ENCODE data around the gene KCNE3. TPM values are rescaled to one million over a fixed set of nuclear protein-coding genes. Genes with fewer than 3 reads are reported as not detected.
A peak's percentile ranks its signal among the peaks of the same experiment; 100 is the strongest.

KCNE3 gene
- total RNA-seq, 1 experiment from 2014 or later: 0.73 TPM

DNA sequence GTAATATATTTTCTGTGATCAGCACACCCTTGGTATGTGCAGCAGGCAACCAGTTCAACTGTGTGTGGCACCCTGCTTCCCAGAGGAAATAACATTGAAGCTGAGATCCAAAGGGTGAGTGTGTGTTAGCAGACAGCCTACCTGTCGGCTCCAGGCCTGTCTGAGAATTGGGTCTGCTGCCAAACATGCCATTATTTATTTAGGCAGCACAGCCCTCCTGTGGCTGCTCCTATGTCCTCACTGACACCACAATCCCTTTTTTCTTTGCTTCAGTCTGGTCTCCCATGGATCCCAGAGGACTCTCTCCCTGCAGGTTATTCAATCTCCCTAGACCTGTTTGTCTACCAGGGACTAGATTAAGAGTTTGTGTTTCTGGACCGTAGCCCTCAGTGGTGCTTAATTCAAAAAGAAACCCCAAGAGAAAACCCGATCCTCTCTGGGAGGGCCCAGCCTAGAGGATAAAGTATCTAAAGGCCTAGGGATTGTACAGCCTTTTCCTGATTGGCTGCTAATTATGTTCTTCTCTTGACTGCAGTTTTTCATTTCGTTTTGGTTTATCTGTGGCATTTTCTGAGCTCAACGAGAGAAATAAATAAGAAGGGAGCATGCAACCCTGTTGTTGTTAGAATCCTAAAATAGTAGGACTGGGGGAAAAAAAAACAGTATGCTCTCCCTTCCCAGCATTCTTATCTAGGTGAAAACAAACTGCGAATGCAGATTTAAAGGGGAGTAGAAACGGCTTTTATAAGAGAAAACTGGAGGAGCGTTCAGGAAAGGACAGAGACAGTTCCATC is 24.1 kb downstream of the KCNE3 start:
- Histone ChIP-seq H3K79me2 (ENCODE audit: low read length) (no peaks in the 10 kb centered on the region), H3K27me3 (ENCODE audit: low read length) (no peaks in the 10 kb centered on the region), H3K36me3 (ENCODE audit: low read depth, low read length) (no peaks in the 10 kb centered on the region), H3K4me1 (ENCODE audit: insufficient read depth, low read length) (peaks cover 18% of the 10 kb centered on the region), H2AFZ (ENCODE audit: low read length) (peak overlapping the region; percentile 58), H3K4me3 (ENCODE audit: low read length) (no peak overlapping the region), H4K20me1 (ENCODE audit: low read length) (no peaks in the 10 kb centered on the region), H3K27ac (ENCODE audit: low read length) (peak overlapping the region; percentile 77), H3K4me2 (ENCODE audit: low read length) (peak overlapping the region; percentile 63), H3F3A (ENCODE audit: low read length, unreplicated experiment) (peaks cover 3% of the 10 kb centered on the region), H3K9me2 (replicated peaks; ENCODE audit: low read length) (no peaks in the 10 kb centered on the region), H3K9me3 (ENCODE audit: low read length) (no peaks in the 10 kb centered on the region), H3K9ac (ENCODE audit: low read length) (peak overlapping the region; percentile 34; the same call in 1 of the 2 replicates)
- intact Hi-C loops (cut with micrococcal nuclease): loop anchor here (1.0 to 10.0 kb wide), 7 partner anchors 24 to 478 kb away; no protein-coding TSS in a partner anchor
- BruUV-seq (replicated peaks): no TSS peak
- DNase-seq (peak; percentile 94), ATAC-seq (peak; percentile 81)
- CTCF ChIA-PET: interaction anchor here (0.5 to 2.2 kb wide), 5 partner anchors 45 to 188 kb away, joined by 3 to 10 read pairs (median 6); no protein-coding TSS in a partner anchor
- peak; percentile 87 for TF ChIP-seq CTCF (conservative IDR thresholded peaks at IDR 0.05; ENCODE audit: low read depth, low read length)
- no peak for TF ChIP-seq EZH2phosphoT487 (IDR thresholded peaks at IDR 0.05; ENCODE audit: borderline replicate concordance, low read length)
- POLR2A ChIA-PET (ENCODE audit: unreplicated experiment): no interaction called here

DNA sequence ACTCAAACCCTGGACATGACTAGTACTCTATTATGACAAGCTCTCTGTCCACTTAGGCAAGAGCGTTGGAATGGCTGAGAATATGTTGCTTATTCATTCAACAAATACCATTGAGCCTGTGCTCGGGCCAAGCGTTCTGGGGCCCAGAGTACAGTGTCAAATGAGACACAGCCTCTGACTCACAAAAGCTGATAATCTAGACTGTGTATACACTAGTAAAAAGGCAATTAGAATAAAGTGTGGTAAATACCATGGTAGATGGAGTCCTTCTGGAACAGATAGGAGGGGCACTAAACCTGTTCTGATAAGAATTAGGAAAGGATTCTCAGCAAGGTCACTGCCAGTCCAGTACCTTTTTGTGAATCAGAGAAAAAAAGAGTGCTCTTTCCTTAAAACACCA is 24.7 kb downstream of the KCNE3 start:
- Histone ChIP-seq H3K4me2 (ENCODE audit: low read length) (peak overlapping the region; percentile 63), H3K4me3 (ENCODE audit: low read length) (no peak overlapping the region), H3K79me2 (ENCODE audit: low read length) (no peaks in the 10 kb centered on the region), H3K9me3 (ENCODE audit: low read length) (no peaks in the 10 kb centered on the region), H4K20me1 (ENCODE audit: low read length) (no peaks in the 10 kb centered on the region), H3K9ac (ENCODE audit: low read length) (peak overlapping the region; percentile 34; the same call in 1 of the 2 replicates), H3K36me3 (ENCODE audit: low read depth, low read length) (no peaks in the 10 kb centered on the region), H3K4me1 (ENCODE audit: insufficient read depth, low read length) (peaks cover 18% of the 10 kb centered on the region), H3K27me3 (ENCODE audit: low read length) (no peaks in the 10 kb centered on the region), H3F3A (ENCODE audit: low read length, unreplicated experiment) (peaks cover 3% of the 10 kb centered on the region), H3K9me2 (replicated peaks; ENCODE audit: low read length) (no peaks in the 10 kb centered on the region), H2AFZ (ENCODE audit: low read length) (0 out of 2 replicates have a peak overlapping the region, but pooled peaks have one; percentile 28), H3K27ac (ENCODE audit: low read length) (peak overlapping the region; percentile 77)
- TF ChIP-seq EZH2 (IDR thresholded peaks at IDR 0.05; ENCODE audit: low read length, unreplicated experiment) (no peak), EZH2phosphoT487 (IDR thresholded peaks at IDR 0.05; ENCODE audit: borderline replicate concordance, low read length) (no peak), CTCF (conservative IDR thresholded peaks at IDR 0.05; ENCODE audit: low read depth, low read length) (no peak)
- no TSS peak for BruUV-seq (replicated peaks)
- intact Hi-C loops (cut with micrococcal nuclease): loop anchor here (1.0 to 10.0 kb wide), 7 partner anchors 24 to 478 kb away; no protein-coding TSS in a partner anchor
- ATAC-seq (peak; percentile 84), DNase-seq (peak; percentile 80)
- CTCF ChIA-PET: interaction anchor here (1.1 to 2.2 kb wide), 3 partner anchors 52 to 187 kb away, joined by 4 to 10 read pairs (median 8); no protein-coding TSS in a partner anchor
- POLR2A ChIA-PET (ENCODE audit: unreplicated experiment): no interaction called here

DNA sequence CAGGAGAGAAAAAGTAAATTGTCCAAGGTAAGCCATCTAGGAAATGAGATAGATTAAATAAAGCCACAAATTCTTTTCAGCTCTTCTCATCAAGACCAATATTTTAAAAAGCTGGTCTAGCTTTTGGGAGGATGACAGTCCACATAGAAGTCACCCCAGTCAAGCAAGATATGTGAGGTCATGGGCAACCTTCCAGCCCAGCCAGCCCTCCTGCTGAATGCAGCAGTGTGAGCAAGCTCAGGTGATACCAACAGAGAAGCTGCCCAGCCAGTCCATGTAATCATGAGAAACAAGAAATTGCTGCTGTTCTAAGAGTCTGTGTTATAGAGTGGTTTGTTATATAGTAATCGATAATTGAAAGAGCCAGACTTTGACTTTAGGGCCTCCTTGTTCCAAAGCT is 28.7 kb downstream of the KCNE3 start:
- POLR2A ChIA-PET (ENCODE audit: unreplicated experiment): interaction anchor here (0.5 kb wide), 1 partner anchor 40 kb away, joined by 3 read pairs; no protein-coding TSS in a partner anchor
- no peak overlapping the region for H3K4me2 ChIP-seq (ENCODE audit: low read length)
- TF ChIP-seq EZH2phosphoT487 (IDR thresholded peaks at IDR 0.05; ENCODE audit: borderline replicate concordance, low read length): no peak
- no peak for TF ChIP-seq CTCF (conservative IDR thresholded peaks at IDR 0.05; ENCODE audit: low read depth, low read length)
- no peak for TF ChIP-seq EZH2 (IDR thresholded peaks at IDR 0.05; ENCODE audit: low read length, unreplicated experiment)
- no peak overlapping the region for H3K4me3 ChIP-seq (ENCODE audit: low read length)
- peaks cover 17% of the 10 kb centered on the region for H3K4me1 ChIP-seq (ENCODE audit: insufficient read depth, low read length)
- no peaks in the 10 kb centered on the region for H3K9me2 ChIP-seq (replicated peaks; ENCODE audit: low read length)
- intact Hi-C loops (cut with micrococcal nuclease): no loop called here
- no peaks in the 10 kb centered on the region for H3K79me2 ChIP-seq (ENCODE audit: low read length)
- no peak overlapping the region for H3K9ac ChIP-seq (ENCODE audit: low read length)
- BruUV-seq (replicated peaks): no TSS peak
- H3K27ac ChIP-seq (ENCODE audit: low read length): no peak overlapping the region
- H3K36me3 ChIP-seq (ENCODE audit: low read depth, low read length): no peaks in the 10 kb centered on the region
- H3K9me3 ChIP-seq (ENCODE audit: low read length): no peaks in the 10 kb centered on the region
- CTCF ChIA-PET: no interaction called here
- no peaks in the 10 kb centered on the region for H3K27me3 ChIP-seq (ENCODE audit: low read length)
- no peaks in the 10 kb centered on the region for H4K20me1 ChIP-seq (ENCODE audit: low read length)
- ATAC-seq (no peak), DNase-seq (peak; percentile 19)
- no peak overlapping the region for H2AFZ ChIP-seq (ENCODE audit: low read length)
- peaks cover 3% of the 10 kb centered on the region for H3F3A ChIP-seq (ENCODE audit: low read length, unreplicated experiment)
